NB4 (cell line): ENCODE measurements around the gene NABP2.

Source experiments
- DNase-seq: peaks from one replicate; pipeline ENCODE4 v3.0.0; 2010; ENCODE audit warnings: low read depth
- H3K4me3 ChIP-seq: one replicate; pipeline ENCODE4 v1.5.1; 2011; ENCODE audit warnings: mild to moderate bottlenecking, low read depth, low read length, moderate library complexity
- MYC ChIP-seq: IDR thresholded peaks from 2 replicates; pipeline ENCODE4 v1.6.1; 2011; ENCODE audit warnings: low read depth, low read length
- POLR2A ChIP-seq: IDR thresholded peaks from 2 replicates; pipeline ENCODE4 v1.6.1; 2011; ENCODE audit warnings: mild to moderate bottlenecking; ENCODE audit not compliant: insufficient read length; ENCODE audit errors: extremely low read depth
- TF ChIP-seq, protein P1 (sequence below): IDR thresholded peaks from 2 replicates; pipeline ENCODE4 v1.6.1; 2011; ENCODE audit warnings: low read depth, low read length
- TF ChIP-seq, protein P2 (sequence below): IDR thresholded peaks from one replicate; pipeline ENCODE4 v1.5.1; 2012; ENCODE audit warnings: low read depth, low read length

NABP2 gene

DNA sequence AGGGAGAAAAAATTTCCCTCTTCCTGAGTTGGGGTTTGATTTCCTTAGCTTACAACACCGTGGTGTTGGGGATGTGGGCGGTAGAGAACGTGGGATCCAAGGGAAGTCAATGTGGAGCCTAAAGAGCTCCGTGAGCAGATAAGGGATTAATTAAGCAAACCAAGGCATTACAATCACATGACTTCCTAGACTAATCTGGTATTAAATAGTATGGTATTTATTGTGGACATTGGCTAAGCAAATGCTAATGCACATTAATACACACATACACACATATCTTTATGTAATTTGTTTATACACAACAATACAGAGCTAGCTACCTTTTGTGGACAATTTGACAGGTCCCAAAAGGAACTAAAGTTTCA is 1.6 kb upstream of the NABP2 start:
- TF ChIP-seq, protein P1, sequence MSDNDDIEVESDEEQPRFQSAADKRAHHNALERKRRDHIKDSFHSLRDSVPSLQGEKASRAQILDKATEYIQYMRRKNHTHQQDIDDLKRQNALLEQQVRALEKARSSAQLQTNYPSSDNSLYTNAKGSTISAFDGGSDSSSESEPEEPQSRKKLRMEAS, result no peak
- TF ChIP-seq POLR2A, result no peak
- TF ChIP-seq MYC, result no peak
- TF ChIP-seq, protein P2, sequence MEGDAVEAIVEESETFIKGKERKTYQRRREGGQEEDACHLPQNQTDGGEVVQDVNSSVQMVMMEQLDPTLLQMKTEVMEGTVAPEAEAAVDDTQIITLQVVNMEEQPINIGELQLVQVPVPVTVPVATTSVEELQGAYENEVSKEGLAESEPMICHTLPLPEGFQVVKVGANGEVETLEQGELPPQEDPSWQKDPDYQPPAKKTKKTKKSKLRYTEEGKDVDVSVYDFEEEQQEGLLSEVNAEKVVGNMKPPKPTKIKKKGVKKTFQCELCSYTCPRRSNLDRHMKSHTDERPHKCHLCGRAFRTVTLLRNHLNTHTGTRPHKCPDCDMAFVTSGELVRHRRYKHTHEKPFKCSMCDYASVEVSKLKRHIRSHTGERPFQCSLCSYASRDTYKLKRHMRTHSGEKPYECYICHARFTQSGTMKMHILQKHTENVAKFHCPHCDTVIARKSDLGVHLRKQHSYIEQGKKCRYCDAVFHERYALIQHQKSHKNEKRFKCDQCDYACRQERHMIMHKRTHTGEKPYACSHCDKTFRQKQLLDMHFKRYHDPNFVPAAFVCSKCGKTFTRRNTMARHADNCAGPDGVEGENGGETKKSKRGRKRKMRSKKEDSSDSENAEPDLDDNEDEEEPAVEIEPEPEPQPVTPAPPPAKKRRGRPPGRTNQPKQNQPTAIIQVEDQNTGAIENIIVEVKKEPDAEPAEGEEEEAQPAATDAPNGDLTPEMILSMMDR, result no peak
- peak overlapping the region; percentile 85 for H3K4me3 ChIP-seq
- no peak for DNase-seq

DNA sequence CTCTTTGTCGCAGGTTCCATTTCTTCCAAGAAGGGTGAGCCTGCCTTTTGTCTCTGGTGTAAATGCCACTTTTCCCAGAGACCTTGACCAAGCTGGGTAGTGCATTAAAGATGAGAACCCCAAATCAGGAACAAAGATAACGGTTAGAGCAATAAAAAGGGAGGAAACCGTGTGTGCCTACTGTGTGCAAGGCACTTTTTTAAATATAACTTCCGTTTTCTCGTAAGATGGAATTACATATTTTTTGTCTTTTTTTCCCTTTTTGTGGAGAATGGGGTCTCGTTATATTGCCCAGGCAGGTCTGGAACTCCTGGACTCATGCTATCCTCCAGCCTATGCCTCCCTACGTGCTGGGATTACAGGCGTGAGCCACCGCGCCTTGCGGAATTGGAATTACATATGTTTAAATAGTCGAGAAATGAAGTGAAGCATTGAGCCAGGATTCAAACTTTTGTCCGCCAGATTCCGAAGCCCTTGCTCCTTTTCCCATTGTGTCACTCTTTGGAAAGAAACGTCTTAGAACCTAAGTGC is 506 bp upstream of the NABP2 start:
- no peak for DNase-seq
- TF ChIP-seq, protein P2, result no peak
- TF ChIP-seq POLR2A (no peak), MYC (no peak)
- TF ChIP-seq, protein P1, result no peak
- peak overlapping the region; percentile 38 for H3K4me3 ChIP-seq

DNA sequence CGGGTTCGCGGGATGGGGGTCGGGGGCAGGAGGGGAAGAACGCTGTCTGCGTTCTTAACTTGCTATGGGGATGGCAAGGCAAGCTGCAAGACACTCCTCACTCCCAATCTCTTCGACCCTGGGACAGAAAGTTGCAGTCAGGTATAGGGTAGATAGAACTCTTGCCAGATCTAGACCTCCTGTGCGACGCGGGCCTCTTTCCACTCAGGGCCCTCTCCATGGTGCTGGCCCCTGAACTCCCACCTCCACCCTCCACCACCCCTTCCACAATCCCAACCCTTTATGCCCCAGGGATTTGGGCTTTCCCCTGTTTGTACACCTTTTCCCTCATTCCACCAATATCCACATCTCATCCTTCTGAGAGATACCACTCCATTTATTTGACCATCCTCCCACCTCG is 812 bp downstream of the NABP2 start:
- DNase-seq, result no peak
- TF ChIP-seq MYC (no peak), POLR2A (no peak)
- TF ChIP-seq, protein P2, result no peak
- TF ChIP-seq, protein P1, result no peak
- H3K4me3 ChIP-seq, result peak overlapping the region; percentile 92

DNA sequence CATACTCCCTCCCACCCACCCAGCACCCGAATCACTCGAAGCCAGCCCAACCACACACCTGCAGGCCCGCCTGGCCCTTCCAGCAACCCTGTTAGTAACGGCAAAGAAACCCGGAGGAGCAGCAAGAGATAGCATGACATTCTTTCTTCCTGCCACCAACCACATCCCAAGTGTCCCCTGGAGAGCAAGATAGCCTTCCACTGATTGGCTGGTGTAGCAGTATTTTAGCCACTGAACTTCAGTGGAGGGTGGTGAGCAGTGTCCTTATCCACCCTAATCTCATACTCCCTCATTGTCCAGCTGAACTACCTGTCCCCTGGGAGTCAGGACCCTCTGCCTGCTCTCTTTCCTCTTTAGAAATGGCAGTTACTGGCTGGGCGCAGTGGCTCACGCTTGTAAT is 4.9 kb downstream of the NABP2 start:
- TF ChIP-seq, protein P1, result no peak
- TF ChIP-seq POLR2A (no peak), MYC (no peak)
- TF ChIP-seq, protein P2, result no peak
- DNase-seq, result peak; percentile 74

DNA sequence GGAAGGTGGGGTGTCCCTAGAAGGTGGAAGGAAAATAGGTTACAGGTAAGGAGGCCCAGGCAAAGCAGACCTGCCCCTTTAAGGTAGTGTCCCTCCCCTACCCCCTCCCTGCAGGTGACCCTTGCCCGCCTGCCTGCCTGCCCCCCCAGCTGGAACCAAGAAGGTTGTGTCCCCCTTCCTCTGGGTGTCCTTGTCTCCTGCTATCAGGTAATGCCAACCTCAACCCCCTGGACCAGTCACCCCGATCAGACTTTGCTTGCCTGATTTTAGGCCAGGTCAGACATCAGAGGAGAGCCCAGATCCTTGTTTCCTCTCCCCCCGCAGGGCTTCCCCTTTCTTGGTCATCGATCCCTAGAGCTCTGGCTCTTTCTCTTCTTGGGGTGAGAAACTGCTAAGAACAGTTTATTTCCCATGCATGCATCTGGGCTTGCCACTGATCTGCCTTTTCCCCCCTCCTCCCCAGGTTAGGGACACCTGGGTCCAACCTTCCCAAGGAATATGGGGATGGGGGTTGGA is 5.8 kb downstream of the NABP2 start, which contains the start of gene SLC39A5:
Gene SLC39A5, plus strand, starts transcription at position 136 of the 516 bp plus-strand sequence. CDS start 1,224 bp downstream, outside the sequence.
- H3K4me3 ChIP-seq, result no peak within 1 kb of the TSS
- TF ChIP-seq, protein P2, result no peak
- TF ChIP-seq, protein P1, result no peak
- no peak for TF ChIP-seq POLR2A
- no peak for TF ChIP-seq MYC

More for the DNA sequence above, 4.9 kb downstream of the NABP2 start:
- no peak overlapping the region for H3K4me3 ChIP-seq

More for the DNA sequence above, 5.8 kb downstream of the NABP2 start, which contains the start of gene SLC39A5:
- DNase-seq, result peak; percentile 39
